ENCODE data around the gene PTTG2.

- TF ChIP-seq, protein P1, sequence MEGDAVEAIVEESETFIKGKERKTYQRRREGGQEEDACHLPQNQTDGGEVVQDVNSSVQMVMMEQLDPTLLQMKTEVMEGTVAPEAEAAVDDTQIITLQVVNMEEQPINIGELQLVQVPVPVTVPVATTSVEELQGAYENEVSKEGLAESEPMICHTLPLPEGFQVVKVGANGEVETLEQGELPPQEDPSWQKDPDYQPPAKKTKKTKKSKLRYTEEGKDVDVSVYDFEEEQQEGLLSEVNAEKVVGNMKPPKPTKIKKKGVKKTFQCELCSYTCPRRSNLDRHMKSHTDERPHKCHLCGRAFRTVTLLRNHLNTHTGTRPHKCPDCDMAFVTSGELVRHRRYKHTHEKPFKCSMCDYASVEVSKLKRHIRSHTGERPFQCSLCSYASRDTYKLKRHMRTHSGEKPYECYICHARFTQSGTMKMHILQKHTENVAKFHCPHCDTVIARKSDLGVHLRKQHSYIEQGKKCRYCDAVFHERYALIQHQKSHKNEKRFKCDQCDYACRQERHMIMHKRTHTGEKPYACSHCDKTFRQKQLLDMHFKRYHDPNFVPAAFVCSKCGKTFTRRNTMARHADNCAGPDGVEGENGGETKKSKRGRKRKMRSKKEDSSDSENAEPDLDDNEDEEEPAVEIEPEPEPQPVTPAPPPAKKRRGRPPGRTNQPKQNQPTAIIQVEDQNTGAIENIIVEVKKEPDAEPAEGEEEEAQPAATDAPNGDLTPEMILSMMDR (IDR thresholded peaks at IDR 0.05), result no peak
- no peak for TF ChIP-seq POLR2A (IDR thresholded peaks at IDR 0.05)
Measured at GRCh38 chr4:37914539-37914938, 45.7 kb upstream of the PTTG2 start.

All from uterus (tissue), 2 donors.